HL-60 (cell line): ENCODE measurements around the gene ZFHX2.
A peak's percentile ranks its signal among the peaks of the same experiment; 100 is the strongest.

Source experiments
- CTCF ChIP-seq: IDR thresholded peaks from one replicate; pipeline ENCODE4 v1.5.1; 2011; ENCODE audit warnings: low read length, control low read depth, inconsistent platforms; ENCODE audit not compliant: insufficient read depth
- GABPA ChIP-seq: IDR thresholded peaks from 2 replicates; pipeline ENCODE4 v1.6.1; 2012; ENCODE audit warnings: low read depth
- POLR2AphosphoS5 ChIP-seq: IDR thresholded peaks from 2 replicates; pipeline ENCODE4 v1.6.1; 2012; ENCODE audit warnings: low read depth
- REST ChIP-seq: IDR thresholded peaks from 2 replicates; pipeline ENCODE4 v1.6.1; 2012; ENCODE audit warnings: low read depth; ENCODE audit not compliant: insufficient replicate concordance
- SPI1 ChIP-seq: IDR thresholded peaks from 2 replicates; pipeline ENCODE4 v1.6.1; 2012; ENCODE audit warnings: low read depth, mild to moderate bottlenecking, borderline replicate concordance

DNA sequence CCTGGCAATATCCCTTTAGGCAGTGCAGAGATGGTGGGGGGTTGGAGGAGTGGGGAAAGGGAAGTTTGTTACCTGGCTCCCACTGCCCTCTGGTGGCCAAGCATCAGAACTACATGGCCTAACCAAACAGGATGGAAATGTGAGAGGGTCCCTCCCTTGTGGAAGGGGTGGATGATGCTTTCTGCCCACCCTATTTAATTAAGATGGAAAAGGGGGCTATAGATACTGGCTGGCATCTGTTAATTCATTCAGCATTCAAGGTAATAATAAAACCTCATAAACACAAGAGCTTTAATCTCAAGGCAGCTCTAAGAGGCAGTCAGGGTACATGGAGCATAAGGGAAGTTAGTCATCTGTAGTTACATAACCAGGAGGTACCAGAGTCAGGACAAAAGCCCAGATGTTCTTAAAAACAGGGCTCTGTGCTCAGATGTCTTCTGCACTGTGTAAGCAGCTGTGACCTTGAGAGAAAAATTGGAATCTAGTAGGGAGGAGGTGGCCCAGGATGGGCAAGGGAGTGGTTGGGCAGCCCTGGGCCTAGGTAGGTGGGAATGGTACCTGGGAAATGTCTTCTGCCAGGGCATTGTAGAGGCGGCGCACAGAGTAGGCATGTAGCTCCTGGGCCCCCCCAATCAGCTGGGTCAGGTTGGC, 11.4 kb upstream of the ZFHX2 start:
- TF ChIP-seq CTCF = peak; percentile 93
- peak; percentile 19; the same call in 1 of the 2 replicates for TF ChIP-seq POLR2AphosphoS5
- no peak for TF ChIP-seq REST
- TF ChIP-seq SPI1 = no peak
- TF ChIP-seq GABPA = no peak
